ENCODE data around the gene ARF1.

ARF1 gene

GRCh38 chr1:228070173-228070572 lies 12.3 kb upstream of the ARF1 start:
- H2AFZ ChIP-seq: no peak overlapping the region
- H3K27me3 ChIP-seq (ENCODE audit: control insufficient read depth, insufficient read depth, low read length): no peaks in the 10 kb centered on the region
- TF ChIP-seq CTCF (IDR thresholded peaks at IDR 0.05): no peak

GRCh38 chr1:228070851-228071250 lies 11.7 kb upstream of the ARF1 start:
- Histone ChIP-seq H3K4me1 (no peaks in the 10 kb centered on the region), H3K9me3 (ENCODE audit: control insufficient read depth, low read length) (no peaks in the 10 kb centered on the region), H3K4me3 (ENCODE audit: low read depth, low read length) (no peak overlapping the region), H3K4me2 (ENCODE audit: low read length) (no peak overlapping the region), H2AFZ (no peak overlapping the region), H3K79me2 (no peaks in the 10 kb centered on the region), H3K36me3 (ENCODE audit: control insufficient read depth, insufficient read depth, low read length) (no peaks in the 10 kb centered on the region), H3K27me3 (ENCODE audit: control insufficient read depth, insufficient read depth, low read length) (no peaks in the 10 kb centered on the region), H3K27ac (no peak overlapping the region), H3K9ac (no peak overlapping the region)
- TF ChIP-seq CTCF (IDR thresholded peaks at IDR 0.05): no peak

More at GRCh38 chr1:228070173-228070572, 12.3 kb upstream of the ARF1 start:
- Histone ChIP-seq H3K4me3 (ENCODE audit: low read depth, low read length) (no peak overlapping the region), H3K4me1 (no peaks in the 10 kb centered on the region), H3K9ac (no peak overlapping the region), H3K36me3 (ENCODE audit: control insufficient read depth, insufficient read depth, low read length) (no peaks in the 10 kb centered on the region), H3K79me2 (no peaks in the 10 kb centered on the region), H3K4me2 (ENCODE audit: low read length) (no peak overlapping the region), H3K9me3 (ENCODE audit: control insufficient read depth, low read length) (no peaks in the 10 kb centered on the region), H3K27ac (no peak overlapping the region)

- H3K27ac ChIP-seq: no peak overlapping the region
- no peaks in the 10 kb centered on the region for H3K36me3 ChIP-seq (ENCODE audit: control insufficient read depth, insufficient read depth, low read length)
- no peaks in the 10 kb centered on the region for H3K4me1 ChIP-seq
- no peak overlapping the region for H3K9ac ChIP-seq
- H3K4me3 ChIP-seq (ENCODE audit: low read depth, low read length): no peak overlapping the region
- no peak overlapping the region for H2AFZ ChIP-seq
- no peak overlapping the region for H3K4me2 ChIP-seq (ENCODE audit: low read length)
- H3K79me2 ChIP-seq: no peaks in the 10 kb centered on the region
- TF ChIP-seq CTCF (IDR thresholded peaks at IDR 0.05): no peak
- H3K27me3 ChIP-seq (ENCODE audit: control insufficient read depth, insufficient read depth, low read length): no peaks in the 10 kb centered on the region
- no peaks in the 10 kb centered on the region for H3K9me3 ChIP-seq (ENCODE audit: control insufficient read depth, low read length)
Observed at GRCh38 chr1:228071839-228072657, 10.5 kb upstream of the ARF1 start.

GRCh38 chr1:228072658-228073043 lies 9.9 kb upstream of the ARF1 start:
- H3K9ac ChIP-seq: no peak overlapping the region
- H2AFZ ChIP-seq: no peak overlapping the region
- no peak overlapping the region for H3K4me2 ChIP-seq (ENCODE audit: low read length)
- no peaks in the 10 kb centered on the region for H3K9me3 ChIP-seq (ENCODE audit: control insufficient read depth, low read length)
- no peaks in the 10 kb centered on the region for H3K79me2 ChIP-seq
- H3K27ac ChIP-seq: no peak overlapping the region
- H3K27me3 ChIP-seq (ENCODE audit: control insufficient read depth, insufficient read depth, low read length): no peaks in the 10 kb centered on the region
- TF ChIP-seq CTCF (IDR thresholded peaks at IDR 0.05): no peak
- no peaks in the 10 kb centered on the region for H3K36me3 ChIP-seq (ENCODE audit: control insufficient read depth, insufficient read depth, low read length)
- no peak overlapping the region for H3K4me3 ChIP-seq (ENCODE audit: low read depth, low read length)
- H3K4me1 ChIP-seq: no peaks in the 10 kb centered on the region

All from parathyroid adenoma (tissue), 2 donors.